Measurements from ENCODE around the gene CTNNA3.

CTNNA3 gene

GRCh38 chr10:67045404-67045803 lies 650.6 kb downstream of the CTNNA3 start:
- no peak for DNase-seq (ENCODE audit: low read depth)
- TF ChIP-seq CTCF (conservative IDR thresholded peaks at IDR 0.05; ENCODE audit: low read length) = no peak
- no peak overlapping the region for H3K4me3 ChIP-seq (ENCODE audit: low read length)

GRCh38 chr10:67043041-67043440 lies 653.0 kb downstream of the CTNNA3 start:
- no peak overlapping the region for H3K4me3 ChIP-seq (ENCODE audit: low read length)
- TF ChIP-seq CTCF (conservative IDR thresholded peaks at IDR 0.05; ENCODE audit: low read length) = no peak

GRCh38 chr10:67036808-67037207 lies 659.2 kb downstream of the CTNNA3 start:
- no peak for DNase-seq (ENCODE audit: low read depth)
- TF ChIP-seq CTCF (conservative IDR thresholded peaks at IDR 0.05; ENCODE audit: low read length) = no peak
- no peak overlapping the region for H3K4me3 ChIP-seq (ENCODE audit: low read length)

More at GRCh38 chr10:67043041-67043440, 653.0 kb downstream of the CTNNA3 start:
- DNase-seq (ENCODE audit: low read depth) = no peak

- no peak for DNase-seq (ENCODE audit: low read depth)
- no peak for TF ChIP-seq CTCF (conservative IDR thresholded peaks at IDR 0.05; ENCODE audit: low read length)
- H3K4me3 ChIP-seq (ENCODE audit: low read length) = no peak overlapping the region
These were observed 662.1 kb downstream of the CTNNA3 start for GRCh38 chr10:67033878-67034277.

- no peak for DNase-seq (ENCODE audit: low read depth)
- no peak for TF ChIP-seq CTCF (conservative IDR thresholded peaks at IDR 0.05; ENCODE audit: low read length)
- H3K4me3 ChIP-seq (ENCODE audit: low read length) = no peak overlapping the region
These were observed 673.9 kb downstream of the CTNNA3 start for GRCh38 chr10:67022099-67022498.

- H3K4me3 ChIP-seq (ENCODE audit: low read length) = no peak overlapping the region
- TF ChIP-seq CTCF (conservative IDR thresholded peaks at IDR 0.05; ENCODE audit: low read length) = no peak
- no peak for DNase-seq (ENCODE audit: low read depth)
These were observed 678.8 kb downstream of the CTNNA3 start for GRCh38 chr10:67017218-67017617.

GRCh38 chr10:67015225-67015624 lies 680.8 kb downstream of the CTNNA3 start:
- no peak for TF ChIP-seq CTCF (conservative IDR thresholded peaks at IDR 0.05; ENCODE audit: low read length)
- no peak for DNase-seq (ENCODE audit: low read depth)
- no peak overlapping the region for H3K4me3 ChIP-seq (ENCODE audit: low read length)
